ENCODE data around the gene NDUFV1.

GRCh38 chr11:67628710-67629385, 22.1 kb downstream of the NDUFV1 start:
- no peak for TF ChIP-seq CTCF (IDR thresholded peaks at IDR 0.05)
- no peak for TF ChIP-seq POLR2A (IDR thresholded peaks at IDR 0.05)

Data from testis (tissue), 2 donors.